SU-DHL-6 (cell line): ENCODE measurements around the gene FOXO6.

Experiments used
- H2AFZ ChIP-seq: fragments of 200-600 bp; sonication (generic); 2 replicates; pipeline ENCODE4 v1.6.1; 2014; ENCODE audit warnings: low read depth, mild to moderate bottlenecking, moderate library complexity, mixed read lengths, antibody characterized with exemption, low read length; ENCODE audit not compliant: severe bottlenecking
- H3F3A ChIP-seq: fragments of 200-600 bp; shearing (Covaris generic); 2 replicates; pipeline ENCODE4 v1.6.0; 2016; ENCODE audit warnings: antibody characterized with exemption, mild to moderate bottlenecking; ENCODE audit not compliant: insufficient read depth
- H3K27ac ChIP-seq: fragments of 200-600 bp; sonication (generic); 2 replicates; pipeline ENCODE4 v1.5.1; 2016; ENCODE audit warnings: low read depth, mild to moderate bottlenecking, low read length, moderate library complexity, mixed read lengths
- H3K27me3 ChIP-seq: fragments of 200-600 bp; sonication (generic), shearing (Covaris generic); 2 replicates; pipeline ENCODE4 v1.6.0; 2014; ENCODE audit warnings: mild to moderate bottlenecking, low read length
- H3K36me3 ChIP-seq: fragments of 200-600 bp; sonication (generic); 2 replicates; pipeline ENCODE4 v1.6.1; 2014; ENCODE audit warnings: mild to moderate bottlenecking, low read length, mixed read lengths
- H3K4me2 ChIP-seq: fragments of 300-600, 200-600 bp; shearing (Covaris generic), sonication (generic); 2 replicates; pipeline ENCODE4 v1.6.0; 2014; ENCODE audit warnings: low read length, low read depth, mild to moderate bottlenecking; ENCODE audit not compliant: poor library complexity, severe bottlenecking
- H3K4me3 ChIP-seq: fragments of 200-600 bp; sonication (generic); 2 replicates; pipeline ENCODE4 v1.5.1; 2014; ENCODE audit warnings: antibody characterized with exemption, low read length, mild to moderate bottlenecking, mixed read lengths; ENCODE audit not compliant: insufficient read depth, poor library complexity, severe bottlenecking
- H3K79me2 ChIP-seq: fragments of 200-600 bp; sonication (generic); 2 replicates; pipeline ENCODE4 v1.6.1; 2014; ENCODE audit warnings: mild to moderate bottlenecking, low read length, moderate library complexity; ENCODE audit not compliant: insufficient read depth
- H3K9ac ChIP-seq: fragments of 200-600 bp; sonication (generic); 2 replicates; pipeline ENCODE4 v1.7.0; 2014; ENCODE audit warnings: mild to moderate bottlenecking, low read length
- H3K9me2 ChIP-seq: fragments of 200-600 bp; sonication (generic); replicated peaks from 2 replicates; pipeline ENCODE4 v1.6.1; 2014; ENCODE audit warnings: low read length; ENCODE audit not compliant: insufficient read depth
- H3K9me3 ChIP-seq: fragments of 200-600 bp; sonication (generic); 2 replicates; pipeline ENCODE4 v1.6.1; 2014; ENCODE audit warnings: low read length, mixed read lengths; ENCODE audit not compliant: insufficient read depth
- H4K20me1 ChIP-seq: fragments of 200-600 bp; sonication (generic); 2 replicates; pipeline ENCODE4 v1.6.1; 2014; ENCODE audit warnings: low read depth, mild to moderate bottlenecking, antibody characterized with exemption, low read length, moderate library complexity, mixed read lengths
- CTCF ChIP-seq: fragments of 200-600 bp; sonication (generic); IDR thresholded peaks from one replicate; pipeline ENCODE4 v1.5.1; 2017; ENCODE audit warnings: antibody characterized with exemption, mild to moderate bottlenecking, low read length, moderate library complexity; ENCODE audit not compliant: insufficient read depth, poor library complexity, severe bottlenecking
- EZH2phosphoT487 ChIP-seq: fragments of 200-600 bp; sonication (generic), shearing (Covaris generic); conservative IDR thresholded peaks from 2 replicates; pipeline ENCODE4 v1.6.1; 2018; ENCODE audit warnings: mild to moderate bottlenecking, antibody characterized with exemption, low read length, moderate library complexity, mixed read lengths

FOXO6 gene

DNA sequence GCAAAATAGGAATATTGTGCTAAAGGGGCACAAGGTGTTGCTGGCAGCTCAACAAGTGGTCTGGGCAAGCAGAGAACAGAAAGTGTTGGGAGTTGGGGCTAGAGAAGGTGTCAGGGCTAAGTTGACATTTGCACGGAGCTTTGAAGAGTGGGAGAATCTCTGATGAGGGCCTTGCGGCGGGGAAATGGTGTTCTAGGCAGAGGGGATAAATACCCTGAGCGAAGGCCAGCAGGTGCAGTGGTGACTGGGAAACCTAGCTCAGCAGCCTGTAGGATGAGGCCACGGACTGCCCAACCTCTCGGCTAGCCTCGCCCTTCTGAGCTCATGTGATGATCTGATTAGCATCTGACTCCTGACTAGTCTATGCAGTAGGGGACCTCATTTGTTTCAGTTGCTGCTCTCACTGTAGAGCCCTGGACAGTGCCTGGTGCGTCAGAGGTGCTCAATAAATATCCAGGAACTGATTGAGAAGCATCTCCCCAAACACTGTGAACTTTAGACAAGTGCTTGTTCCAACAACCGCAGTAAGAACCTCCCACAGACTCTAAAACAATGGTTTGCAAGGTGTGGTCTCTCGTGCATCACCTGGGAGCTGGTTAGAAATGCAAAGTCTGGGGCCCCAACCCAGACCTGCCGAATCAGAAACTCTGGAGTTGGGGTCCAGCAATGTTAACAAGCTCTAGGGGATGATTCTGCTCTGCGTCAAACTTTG is 1.0 kb upstream of the FOXO6 start:
- no peaks in the 10 kb centered on the region for H4K20me1 ChIP-seq
- H3K9ac ChIP-seq, result no peak overlapping the region
- no peak overlapping the region for H3K27ac ChIP-seq
- peak overlapping the region; percentile 46 for H3K4me3 ChIP-seq
- no peaks in the 10 kb centered on the region for H3K36me3 ChIP-seq
- H3K27me3 ChIP-seq, result no peaks in the 10 kb centered on the region
- H3F3A ChIP-seq, result no peaks in the 10 kb centered on the region
- H3K4me2 ChIP-seq, result peak overlapping the region; percentile 52
- no peaks in the 10 kb centered on the region for H3K9me2 ChIP-seq
- no peaks in the 10 kb centered on the region for H3K79me2 ChIP-seq
- H3K9me3 ChIP-seq, result no peaks in the 10 kb centered on the region
- H2AFZ ChIP-seq, result peak overlapping the region; percentile 2
- TF ChIP-seq CTCF, result no peak
- no peak for TF ChIP-seq EZH2phosphoT487

- Histone ChIP-seq H2AFZ (no peak overlapping the region), H3K79me2 (no peaks in the 10 kb centered on the region), H3K9ac (peak overlapping the region; percentile 36; the same call in 1 of the 2 replicates), H3K9me3 (no peaks in the 10 kb centered on the region), H3K36me3 (no peaks in the 10 kb centered on the region), H3F3A (no peaks in the 10 kb centered on the region), H4K20me1 (no peaks in the 10 kb centered on the region), H3K9me2 (no peaks in the 10 kb centered on the region), H3K4me3 (peak overlapping the region; percentile 46), H3K4me2 (peak overlapping the region; percentile 52), H3K27me3 (no peaks in the 10 kb centered on the region), H3K27ac (no peak overlapping the region)
- TF ChIP-seq CTCF (no peak), EZH2phosphoT487 (no peak)
Measured at GRCh38 chr1:41361495-41362356, 492 bp downstream of the FOXO6 start.

DNA sequence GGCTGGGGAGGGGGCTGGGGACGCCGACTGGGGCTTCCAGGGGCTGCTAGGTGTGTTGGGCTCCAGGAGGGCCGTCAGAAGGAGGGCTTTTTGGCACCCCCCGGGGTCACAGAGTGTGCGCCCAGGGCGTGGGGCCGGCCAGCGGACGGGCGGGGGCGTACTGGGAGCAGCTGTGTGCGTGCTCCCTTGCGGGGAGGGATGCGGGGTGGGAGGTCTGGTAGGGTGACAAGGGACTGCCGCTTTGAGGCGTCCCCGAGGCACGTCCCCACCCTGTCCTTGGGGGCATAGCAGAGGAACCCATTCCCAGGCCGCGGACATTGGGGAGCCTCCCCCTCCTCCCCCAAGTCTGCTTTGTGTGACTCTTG is 1.1 kb downstream of the FOXO6 start:
- no peaks in the 10 kb centered on the region for H3K27me3 ChIP-seq
- no peak for TF ChIP-seq CTCF
- no peak for TF ChIP-seq EZH2phosphoT487
- H3K4me3 ChIP-seq, result no peak overlapping the region

More for the DNA sequence above, 1.1 kb downstream of the FOXO6 start:
- Histone ChIP-seq H3K36me3 (no peaks in the 10 kb centered on the region), H3K9me3 (no peaks in the 10 kb centered on the region), H3K9ac (no peak overlapping the region), H3F3A (no peaks in the 10 kb centered on the region), H3K79me2 (no peaks in the 10 kb centered on the region), H3K27ac (no peak overlapping the region), H4K20me1 (no peaks in the 10 kb centered on the region), H2AFZ (no peak overlapping the region), H3K9me2 (no peaks in the 10 kb centered on the region), H3K4me2 (peak overlapping the region; percentile 52)
